ENCODE data around the gene UBE2N.

Gene UBE2N, protein sequence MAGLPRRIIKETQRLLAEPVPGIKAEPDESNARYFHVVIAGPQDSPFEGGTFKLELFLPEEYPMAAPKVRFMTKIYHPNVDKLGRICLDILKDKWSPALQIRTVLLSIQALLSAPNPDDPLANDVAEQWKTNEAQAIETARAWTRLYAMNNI

DNA sequence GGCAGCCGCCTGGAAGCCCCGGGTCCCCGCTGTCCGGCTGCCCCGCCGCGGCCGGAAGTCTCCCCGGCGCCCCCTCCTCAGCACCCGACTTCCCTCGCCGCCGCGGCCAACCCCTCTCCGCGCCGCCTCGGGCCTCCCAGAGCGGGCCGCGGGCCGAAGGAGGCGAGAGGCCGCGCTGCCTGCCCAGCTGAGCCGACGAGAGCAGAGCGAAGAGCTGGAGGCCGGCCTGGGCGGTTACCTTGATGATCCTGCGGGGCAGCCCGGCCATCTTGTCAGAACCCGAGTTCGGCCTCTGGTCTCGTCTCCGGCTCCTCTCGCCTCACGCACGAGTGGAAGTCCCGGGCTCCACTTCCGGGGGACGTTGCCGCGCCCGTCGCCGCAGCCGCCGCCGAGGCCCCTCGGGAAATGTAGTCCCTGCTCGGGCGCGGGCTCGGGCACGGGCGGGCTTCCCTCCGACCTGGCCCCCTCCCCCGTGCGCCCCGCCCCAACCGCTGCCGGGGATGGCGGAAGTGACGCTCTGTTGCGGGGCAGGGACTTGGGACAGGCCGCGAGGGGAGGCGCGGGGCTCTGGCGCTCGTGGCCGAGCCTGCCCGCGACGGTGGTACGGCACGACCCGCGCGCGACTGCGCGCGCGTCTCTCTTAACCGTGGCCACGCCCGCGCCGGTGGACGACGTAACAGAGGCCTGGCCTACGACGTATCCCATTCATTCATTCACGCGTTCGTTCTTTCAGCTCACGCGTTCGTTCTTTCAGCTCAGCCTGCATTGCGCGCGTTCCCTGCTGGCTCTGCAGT, at the start of gene UBE2N:
Gene UBE2N, minus strand, starts transcription at position 331 of the 794 bp plus-strand sequence. Its CDS starts 63 bp downstream, at position 268.
- peak; percentile 96 to 98 (median 98) for DNase-seq

DNA sequence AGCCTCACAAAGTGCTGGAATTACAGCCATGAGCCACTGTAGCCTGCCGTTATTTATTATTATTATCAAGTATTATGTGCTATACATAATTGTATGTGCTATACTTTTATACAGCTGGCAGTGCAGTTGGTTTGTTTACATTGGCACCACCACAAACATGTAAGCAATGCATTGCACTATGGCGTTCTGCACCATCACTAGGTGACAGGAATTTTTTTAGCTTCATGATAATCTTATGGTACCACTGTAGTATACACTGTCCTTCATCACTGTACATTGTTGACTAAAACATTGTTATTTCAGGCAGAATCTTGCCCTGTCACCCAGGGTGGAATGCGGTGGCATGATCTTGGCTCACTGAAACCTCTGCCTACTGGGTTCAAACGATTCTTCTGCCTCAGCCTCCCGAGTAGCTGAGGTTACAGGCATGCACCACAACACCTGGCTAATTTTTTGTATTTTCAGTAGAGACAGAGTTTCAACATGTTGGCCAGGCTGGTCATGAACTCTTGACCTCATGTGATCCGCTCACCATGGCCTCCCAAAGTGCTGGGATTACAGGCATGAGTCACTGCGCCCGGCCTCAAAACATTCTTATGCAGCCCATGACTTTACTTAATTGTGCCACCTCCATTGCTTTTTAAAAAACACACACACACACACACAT, 42.7 kb upstream of the UBE2N start:
- peak in 1 of 3 donors; percentile 7 for DNase-seq

DNA sequence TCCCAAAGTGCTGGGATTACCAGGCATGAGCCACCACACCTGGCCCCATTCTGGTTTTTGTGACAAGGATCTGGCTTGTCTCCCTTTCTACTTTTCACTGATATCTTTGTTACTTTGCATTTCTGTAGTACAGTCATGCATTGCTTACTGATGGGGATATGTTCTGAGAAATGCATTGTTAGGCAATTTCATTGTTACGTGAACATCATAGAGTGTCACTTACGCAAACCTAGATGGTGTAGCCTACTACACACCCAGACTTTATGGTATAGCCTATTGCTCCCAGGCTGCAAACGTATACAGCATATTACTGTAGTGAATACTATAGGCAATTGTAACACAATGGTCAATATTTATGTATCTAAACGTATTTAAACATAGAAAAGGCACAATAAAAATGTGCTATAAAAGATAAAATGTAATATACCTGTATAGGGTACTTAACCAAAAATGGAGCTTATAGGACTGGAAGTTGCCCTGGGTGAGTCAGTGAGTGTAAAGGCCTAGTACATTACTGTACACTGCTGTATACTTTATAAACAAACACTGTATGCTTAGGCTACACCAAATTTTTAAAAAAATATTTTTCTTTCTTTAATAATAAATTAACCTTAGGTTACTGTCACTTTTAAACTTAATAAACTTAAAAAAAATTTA, 41.5 kb upstream of the UBE2N start:
- DNase-seq = no peak

DNA sequence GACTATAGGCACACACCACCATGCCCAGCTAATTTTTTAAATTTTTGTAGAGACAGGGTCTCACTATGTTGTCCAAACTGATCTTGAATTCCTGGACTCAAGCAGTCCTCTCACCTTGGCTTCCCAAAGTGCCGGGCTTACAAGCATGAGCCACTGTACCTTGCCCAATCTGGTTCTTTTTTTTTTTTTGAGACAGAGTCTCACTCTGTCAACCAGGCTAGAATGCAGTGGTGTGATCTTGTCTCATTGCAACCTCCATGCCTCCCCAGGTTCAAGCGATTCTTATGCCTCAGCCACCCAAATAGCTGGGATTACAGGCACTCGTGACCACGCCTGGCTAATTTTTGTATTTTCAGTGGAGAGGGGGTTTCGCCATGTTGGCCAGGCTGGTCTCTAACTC, 41.0 kb upstream of the UBE2N start:
- DNase-seq = no peak

DNA sequence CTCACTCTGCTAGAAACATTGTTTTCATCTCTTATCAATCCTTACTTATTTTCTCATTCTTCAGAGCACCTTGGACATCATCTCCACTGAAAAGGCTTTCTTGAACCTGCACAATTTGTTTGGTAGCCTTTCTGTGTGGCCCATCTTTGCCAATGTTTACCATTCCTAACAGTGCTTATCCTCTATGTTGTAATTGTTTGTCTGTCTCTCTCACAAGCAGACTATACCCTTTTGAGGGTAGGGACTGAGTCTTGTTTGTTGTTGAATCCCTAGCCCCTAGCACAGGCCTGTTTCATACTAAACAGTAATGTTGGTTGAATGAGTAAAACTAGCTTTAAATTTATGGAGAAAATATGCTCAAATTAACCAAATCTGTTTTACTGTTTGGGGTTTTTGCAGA, 34.8 kb upstream of the UBE2N start:
- no peak for DNase-seq

DNA sequence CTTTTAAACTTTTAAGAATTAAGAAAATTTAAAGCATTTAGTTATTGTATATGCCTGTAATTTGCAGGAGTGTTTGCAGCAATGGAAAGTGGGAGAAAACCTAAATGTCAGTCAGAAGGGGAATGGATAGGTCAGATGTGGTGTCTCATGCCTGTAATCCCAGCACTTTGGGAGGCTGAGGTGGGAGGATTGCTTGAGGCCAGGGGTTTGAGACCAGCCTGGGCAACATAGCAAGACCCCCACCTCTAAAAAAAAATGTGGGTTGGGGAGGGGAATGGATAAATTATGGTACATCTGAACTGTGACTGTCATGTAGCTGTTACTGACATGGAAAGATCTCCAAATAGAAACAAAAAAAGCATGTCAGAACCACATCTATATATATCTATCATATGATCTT, 27.6 kb upstream of the UBE2N start:
- no peak for DNase-seq

DNA sequence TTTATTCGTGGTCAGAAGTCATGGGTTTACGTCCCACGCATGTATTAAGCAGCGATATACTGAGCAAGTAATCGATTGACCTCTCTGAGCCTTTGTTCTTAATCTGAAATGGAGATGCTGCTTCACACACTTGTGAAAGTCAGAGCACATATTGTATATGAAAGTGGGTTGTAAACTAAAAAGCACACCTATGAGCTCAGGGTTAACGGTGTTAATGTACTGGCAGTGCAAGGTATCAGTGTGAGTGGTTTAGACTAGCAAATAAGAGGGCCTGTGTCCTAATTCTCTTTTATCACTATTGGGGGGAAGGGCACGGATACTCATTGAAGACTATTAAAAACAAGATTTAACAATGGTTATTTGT, 26.2 kb upstream of the UBE2N start:
- DNase-seq = peak in 1 of 3 donors; percentile 9

DNA sequence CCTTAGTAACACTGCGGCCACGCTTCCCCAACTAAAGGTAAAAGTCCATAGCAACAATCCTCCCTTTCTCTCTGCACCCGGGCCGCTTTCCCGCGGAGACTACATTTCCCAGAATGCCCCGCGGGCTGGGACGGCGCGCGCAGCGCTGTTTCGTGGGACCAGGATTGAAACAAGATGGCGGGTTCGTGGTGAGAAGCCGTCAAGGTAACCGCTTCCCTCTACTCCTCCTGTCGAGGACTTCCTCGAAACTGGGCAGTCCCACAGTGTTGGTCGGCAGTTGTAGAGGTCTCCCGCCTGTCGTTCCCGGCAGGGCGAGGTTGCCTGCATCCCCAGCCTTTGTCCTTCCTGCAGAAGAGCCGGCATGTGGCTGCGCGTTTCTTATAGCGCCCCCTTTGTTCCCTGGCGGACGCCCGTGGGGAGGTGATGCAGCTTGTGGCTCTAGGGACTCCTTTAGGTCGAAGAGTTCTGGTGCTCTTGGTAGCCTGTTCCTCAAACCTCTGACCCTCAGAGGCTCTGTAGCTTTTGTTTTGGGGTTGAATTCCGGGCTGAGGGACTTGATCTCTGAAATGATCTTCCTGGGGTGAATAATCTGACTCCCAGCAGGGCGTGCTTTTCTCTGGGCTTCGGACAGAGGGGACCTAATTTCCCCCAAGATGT, 25.7 kb upstream of the UBE2N start, which contains the start of gene MRPL42:
Gene MRPL42, plus strand, starts transcription at position 164 of the 657 bp plus-strand sequence. CDS start 1,772 bp downstream, outside the sequence.
- DNase-seq = peak; percentile 89 to 95 (median 94)

DNA sequence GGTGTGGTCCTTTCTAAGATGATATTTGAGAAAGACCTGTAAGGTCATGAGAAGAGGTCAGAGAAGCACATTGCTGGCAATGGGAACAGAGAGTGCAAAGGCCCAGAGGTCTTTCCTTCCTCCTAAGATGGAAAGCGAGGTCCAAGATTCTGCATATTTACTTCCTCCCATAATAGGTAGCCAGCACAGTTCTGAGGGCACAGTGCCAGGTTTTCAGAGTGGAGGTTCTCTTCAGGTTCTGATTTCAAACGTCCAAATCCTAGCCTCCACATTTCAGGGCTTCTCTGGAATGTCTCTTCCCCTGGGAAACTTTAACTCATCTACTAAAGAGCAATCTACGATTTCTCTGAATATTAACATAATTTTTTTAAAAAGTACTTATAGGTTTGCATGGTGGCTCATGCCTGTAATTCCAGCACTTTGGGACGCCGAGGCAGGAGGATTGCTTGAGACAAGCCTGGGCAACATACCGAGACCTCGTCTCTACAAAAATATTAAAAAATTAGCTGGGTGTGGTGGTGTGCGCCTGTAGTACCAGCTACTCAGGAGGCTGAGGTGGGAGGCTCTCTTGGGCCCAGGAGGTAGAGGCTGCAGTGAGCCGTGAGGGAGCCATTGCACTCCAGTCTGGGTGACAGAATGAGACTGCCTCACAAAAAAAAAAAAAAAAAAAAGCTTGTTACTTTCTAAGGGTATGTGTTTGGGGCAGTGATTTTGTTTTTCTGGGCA, 25.0 kb upstream of the UBE2N start:
- DNase-seq = no peak

DNA sequence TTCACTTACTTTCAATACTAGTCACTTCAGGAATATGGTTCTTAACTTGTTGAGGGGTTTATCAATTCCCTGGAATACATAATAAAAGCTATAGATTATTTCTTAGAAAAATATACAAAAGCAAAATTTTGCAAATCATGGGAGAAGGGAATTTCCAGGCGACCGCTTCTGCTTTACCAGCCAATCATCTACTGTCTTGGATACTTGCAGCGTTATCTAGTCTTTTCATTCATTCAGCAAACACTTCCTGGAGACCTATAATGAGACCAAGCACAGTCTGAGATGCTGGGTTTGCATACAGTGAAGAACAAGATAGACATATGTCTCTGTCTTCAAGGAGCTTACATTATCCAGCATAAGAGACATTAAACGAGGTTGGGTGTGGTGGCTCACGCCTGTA, 24.1 kb upstream of the UBE2N start:
- DNase-seq = peak in 1 of 3 donors; percentile 7

DNA sequence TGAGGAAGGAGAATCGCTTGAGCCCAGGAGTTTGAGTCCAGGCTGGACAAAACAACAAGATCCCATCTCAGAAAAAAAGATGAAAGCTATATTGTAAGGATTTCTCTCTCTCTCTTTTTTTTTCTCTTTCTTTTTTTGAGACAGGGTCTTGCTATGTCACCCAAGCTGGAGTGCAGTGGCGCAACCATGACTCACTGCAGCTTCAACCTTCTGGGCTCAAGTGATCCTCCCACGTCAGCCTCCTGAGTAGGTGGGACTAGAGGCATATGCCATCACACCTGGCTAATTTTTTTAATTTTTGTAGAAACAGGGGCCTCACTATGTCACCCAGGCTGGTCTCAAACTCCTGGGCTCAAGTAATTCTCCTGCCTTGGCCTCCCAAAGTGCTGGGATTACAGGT, 19.8 kb upstream of the UBE2N start:
- peak; percentile 43 to 56 (median 43) for DNase-seq

DNA sequence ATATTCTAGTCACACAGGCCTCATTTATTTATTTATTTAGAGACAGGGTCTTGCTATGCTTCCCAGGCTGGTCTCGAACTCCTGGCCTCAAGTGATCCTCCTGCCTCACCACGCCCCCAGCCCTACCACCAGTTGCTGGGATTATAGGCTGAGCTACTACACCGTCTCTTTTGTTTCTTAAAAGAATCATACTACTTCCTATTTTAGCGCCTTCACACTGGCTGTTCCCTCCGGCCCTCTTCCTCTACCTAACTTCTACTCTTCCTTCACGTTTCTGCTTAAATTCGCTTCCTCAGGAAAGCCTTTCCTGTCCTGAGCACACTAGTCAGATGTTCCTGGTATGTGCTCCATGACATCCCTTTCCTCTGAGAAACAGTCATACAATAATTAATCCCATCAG, 19.2 kb upstream of the UBE2N start:
- peak in 1 of 3 donors; percentile 38 for DNase-seq

DNA sequence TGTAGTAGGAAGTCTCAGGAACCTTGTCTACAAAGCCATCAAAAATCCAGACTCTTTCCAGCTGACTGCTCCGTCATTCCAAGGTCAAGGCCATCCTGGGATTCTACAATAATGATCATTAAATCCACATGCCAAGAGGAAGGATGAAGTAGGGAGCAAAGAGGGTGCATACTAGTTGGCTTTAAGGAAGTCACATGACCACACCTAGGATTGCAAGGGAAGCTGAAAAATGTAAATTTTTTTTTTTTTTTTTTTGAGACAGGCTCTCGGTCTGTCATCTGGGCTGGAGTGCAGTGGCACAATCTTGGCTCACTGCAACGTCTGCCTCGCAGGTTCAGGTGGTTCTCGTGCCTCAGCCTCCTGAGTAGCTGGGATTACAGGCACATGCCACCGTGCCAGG, 18.3 kb upstream of the UBE2N start:
- DNase-seq = no peak

DNA sequence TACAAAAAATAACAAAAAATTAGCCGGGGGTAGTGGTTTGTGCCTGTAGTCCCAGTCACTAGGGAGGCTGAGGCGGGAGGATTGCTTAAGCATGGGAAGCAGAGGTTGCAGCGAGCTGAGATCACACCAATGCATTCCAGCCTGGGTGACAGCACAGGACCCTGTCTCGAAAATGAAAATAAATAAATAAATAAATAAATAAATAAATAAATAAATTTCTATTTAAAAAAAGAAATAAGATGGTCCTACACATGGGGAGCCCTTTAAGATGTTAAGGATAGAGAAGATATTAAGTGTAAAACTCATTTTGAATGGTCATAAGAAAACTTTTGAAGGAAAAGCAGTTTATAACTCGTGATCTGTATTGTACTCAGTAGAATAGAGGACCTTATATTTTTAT, 17.4 kb upstream of the UBE2N start:
- no peak for DNase-seq

DNA sequence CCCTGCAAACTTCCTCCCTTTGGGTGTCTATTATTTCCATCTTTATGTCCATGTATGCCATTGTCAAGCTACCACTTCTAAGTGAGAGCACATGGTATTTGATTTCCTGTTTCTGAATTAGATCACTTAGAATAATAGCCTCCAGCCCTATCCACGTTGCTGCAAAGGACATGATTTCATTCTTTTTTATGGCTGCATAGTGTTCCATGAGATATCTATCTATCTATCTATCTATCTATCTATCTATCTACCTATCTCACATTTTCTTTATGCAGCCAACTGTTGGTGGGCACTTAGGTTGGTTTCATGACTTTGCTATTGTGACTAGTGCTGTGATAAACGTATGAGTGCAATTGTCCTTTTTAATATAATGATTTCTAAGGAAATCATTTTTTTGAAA, 14.3 kb upstream of the UBE2N start:
- no peak for DNase-seq

DNA sequence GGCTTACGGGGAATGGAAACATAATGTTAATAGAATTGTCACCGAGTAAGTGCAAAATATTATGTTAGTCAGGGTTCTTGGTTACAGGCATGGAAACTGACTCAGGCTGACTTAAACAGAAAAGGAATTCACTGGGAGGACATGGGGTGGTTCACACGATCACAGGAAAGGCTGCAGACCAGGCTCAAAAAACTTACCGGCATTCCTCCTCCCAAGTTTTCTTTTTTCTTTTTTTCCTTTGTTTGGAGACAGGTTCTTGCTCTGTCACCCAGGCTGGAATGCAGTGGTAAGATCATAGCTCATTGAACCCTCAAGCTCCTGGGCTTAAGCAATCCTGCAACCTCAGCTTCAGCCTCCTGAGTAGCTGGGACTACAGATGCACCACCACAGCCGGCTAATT, 11.9 kb upstream of the UBE2N start:
- DNase-seq = no peak

DNA sequence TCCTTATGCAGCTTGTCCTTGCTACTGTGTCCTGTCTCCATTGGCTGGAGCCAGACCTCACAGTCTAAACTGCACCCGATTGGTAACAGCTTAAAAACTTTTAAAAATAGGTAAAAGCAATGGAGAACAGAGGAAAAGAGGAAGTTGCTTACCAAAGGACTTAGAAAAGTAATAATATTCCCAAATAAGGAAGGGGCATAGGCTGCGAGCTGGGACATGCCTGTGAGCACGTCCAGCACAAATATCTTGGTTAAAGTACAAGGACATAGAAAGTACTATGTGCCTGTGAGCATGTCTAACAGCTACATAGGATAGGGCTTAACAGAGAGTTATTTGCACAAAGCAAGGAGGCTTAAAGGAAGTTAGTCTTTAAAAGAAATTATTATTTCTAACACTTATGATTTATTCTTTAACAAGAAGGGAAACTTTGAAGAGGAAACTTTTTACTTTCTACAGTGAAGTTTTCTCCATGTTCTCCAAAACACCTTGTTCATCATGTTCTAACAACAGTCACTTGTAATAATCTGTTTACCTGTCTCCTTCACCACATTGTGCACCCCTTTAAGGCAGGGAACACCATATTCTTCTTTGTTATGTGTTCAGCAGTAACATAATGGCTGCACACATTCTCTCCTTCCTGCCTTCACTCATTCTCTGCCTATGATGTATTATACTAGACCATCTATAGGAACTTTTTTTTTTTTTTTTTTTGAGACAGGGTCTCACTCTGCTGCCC, 9.8 kb upstream of the UBE2N start:
- DNase-seq = no peak

DNA sequence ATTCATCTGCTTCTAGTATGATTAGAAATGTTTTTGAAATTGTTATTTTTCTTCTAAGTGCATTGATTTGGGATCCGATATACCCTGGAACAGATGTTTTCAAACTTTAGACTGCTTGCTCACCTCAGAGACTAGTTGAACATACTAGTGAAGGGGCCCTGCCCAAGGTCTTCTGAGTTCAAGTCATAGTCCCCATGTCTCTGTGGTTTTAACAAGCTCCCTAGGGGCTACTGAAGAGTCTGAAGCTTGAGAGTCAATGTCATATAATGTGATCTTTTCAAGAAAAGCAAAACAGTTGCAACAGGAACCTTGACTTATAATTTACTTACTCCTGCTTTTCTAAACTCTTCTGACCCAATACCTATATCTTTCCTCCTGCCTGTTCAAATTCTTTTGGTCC, 7.5 kb upstream of the UBE2N start:
- no peak for DNase-seq

DNA sequence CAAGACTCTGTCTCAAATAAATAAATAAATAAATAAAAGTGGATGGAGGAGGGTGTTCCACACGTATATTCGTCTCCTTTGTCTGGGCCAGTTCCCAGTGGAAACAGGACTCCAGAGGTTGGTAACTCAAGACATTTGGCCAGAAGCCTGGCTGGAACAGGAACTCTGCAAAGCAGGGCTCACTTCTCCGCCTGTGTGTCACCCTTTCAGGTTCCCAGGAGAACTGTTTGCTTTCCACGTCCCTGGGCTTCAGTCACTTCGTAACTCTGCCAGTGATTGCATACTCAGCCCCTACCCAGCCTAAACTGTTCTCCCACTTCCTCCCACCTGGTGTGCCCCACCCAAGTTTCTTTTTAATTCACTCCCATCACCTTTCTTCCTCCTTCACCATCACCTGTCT, 7.0 kb upstream of the UBE2N start:
- DNase-seq = no peak

DNA sequence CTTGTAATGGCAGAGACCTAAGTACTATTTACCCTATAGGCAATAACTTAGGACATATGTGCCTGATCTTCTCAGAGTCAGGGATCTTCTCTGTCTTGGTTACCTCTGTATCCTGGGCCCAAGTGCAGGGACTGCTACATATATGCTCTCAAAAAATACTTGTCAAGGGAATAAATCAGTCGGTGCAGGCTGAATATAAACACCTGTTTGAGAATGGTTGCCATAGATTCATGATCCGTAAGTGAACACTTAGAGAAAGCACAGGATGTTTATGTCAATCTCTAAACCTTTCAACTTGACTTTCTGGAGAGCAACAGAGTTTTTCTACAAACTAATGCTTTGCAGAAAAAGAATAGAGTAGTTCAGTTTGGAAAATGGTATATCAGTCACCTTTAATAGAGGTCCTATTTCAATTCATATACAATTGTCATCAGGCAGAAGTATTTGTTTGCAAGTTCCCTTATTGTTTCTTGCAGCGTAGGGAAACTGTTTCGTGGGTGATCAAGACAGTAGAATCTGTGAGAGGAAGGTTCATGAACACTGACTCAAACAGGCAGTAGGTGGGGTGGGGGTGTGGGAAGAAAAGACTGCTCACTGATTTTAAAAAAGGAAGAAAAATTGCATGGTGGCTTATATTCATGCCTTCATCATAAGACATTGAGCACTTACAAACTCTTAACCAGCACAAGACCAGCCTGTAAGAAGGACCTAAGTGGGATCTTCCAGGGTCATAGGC, 6.0 kb upstream of the UBE2N start:
- peak; percentile 79 to 82 (median 81) for DNase-seq

DNA sequence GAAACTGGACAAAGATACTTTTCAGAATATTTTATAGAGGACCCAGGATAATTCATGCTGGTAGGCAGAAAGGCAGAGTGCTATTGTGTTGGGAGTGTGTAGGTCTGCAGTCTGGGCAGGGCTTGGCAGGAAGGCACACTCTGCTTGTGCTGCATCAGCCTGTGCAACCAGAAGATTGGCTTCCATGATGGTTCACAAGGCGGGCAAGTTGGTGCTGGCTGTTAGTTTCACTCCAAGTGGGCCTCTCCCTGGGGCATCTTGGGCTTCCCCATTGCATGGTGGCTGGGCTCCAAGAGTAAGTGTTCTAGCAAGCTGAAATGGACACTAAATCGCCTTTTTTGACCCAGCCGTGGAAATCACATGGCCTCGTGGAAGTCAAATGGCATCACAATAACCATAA, 1.8 kb upstream of the UBE2N start:
- no peak for DNase-seq
